ENCODE measurements around the gene MARCHF6.

MARCHF6 gene

DNA sequence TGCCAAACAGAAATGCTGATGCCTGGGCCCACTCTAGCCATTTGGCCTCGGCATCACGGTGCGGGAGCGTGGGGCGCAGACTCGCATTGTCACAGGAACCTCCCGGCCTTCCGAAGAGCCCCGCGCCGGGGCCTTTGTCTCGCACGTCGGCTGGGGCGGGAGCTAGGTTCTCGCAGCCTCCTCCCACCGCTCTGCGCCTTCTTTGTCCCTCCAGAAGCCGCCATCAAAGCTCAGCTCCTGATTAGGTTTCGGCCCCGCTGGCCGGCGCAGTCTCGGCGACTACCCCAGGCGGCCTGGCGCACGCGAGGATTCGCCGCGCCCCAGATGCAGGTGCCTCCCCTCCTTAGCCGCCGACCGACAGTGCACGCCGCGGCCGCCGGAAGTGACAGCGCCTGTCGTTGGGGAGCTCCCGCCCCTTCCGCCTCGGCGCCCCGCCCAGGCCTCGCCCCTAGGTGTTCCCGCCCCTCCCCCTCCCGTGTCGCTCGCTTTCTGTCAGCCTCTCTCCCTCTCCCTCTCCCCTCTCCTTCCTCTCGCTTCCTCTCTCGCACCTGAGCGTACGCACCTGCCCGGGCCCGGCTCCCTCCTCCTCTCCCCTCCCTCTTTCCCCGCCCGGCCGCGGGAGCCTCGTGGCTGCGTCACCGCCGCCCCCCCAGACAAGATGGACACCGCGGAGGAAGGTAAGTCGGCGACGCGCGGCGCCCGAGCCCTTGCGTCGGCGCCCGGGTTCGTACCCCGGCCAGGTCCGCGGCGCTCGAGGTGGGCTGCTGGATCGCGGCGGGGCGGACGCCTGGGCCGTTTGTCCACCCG is at the start of gene MARCHF6 (continued):
- peak; percentile 68 for TF ChIP-seq EGR2 (tag by site-specific recombination; IDR thresholded peaks at IDR 0.05; ENCODE audit: low read depth)
- TF ChIP-seq FEZF1 (tag by site-specific recombination; IDR thresholded peaks at IDR 0.05), result peak; percentile 17; the same call in 1 of the 2 replicates
- TF ChIP-seq, protein P1, sequence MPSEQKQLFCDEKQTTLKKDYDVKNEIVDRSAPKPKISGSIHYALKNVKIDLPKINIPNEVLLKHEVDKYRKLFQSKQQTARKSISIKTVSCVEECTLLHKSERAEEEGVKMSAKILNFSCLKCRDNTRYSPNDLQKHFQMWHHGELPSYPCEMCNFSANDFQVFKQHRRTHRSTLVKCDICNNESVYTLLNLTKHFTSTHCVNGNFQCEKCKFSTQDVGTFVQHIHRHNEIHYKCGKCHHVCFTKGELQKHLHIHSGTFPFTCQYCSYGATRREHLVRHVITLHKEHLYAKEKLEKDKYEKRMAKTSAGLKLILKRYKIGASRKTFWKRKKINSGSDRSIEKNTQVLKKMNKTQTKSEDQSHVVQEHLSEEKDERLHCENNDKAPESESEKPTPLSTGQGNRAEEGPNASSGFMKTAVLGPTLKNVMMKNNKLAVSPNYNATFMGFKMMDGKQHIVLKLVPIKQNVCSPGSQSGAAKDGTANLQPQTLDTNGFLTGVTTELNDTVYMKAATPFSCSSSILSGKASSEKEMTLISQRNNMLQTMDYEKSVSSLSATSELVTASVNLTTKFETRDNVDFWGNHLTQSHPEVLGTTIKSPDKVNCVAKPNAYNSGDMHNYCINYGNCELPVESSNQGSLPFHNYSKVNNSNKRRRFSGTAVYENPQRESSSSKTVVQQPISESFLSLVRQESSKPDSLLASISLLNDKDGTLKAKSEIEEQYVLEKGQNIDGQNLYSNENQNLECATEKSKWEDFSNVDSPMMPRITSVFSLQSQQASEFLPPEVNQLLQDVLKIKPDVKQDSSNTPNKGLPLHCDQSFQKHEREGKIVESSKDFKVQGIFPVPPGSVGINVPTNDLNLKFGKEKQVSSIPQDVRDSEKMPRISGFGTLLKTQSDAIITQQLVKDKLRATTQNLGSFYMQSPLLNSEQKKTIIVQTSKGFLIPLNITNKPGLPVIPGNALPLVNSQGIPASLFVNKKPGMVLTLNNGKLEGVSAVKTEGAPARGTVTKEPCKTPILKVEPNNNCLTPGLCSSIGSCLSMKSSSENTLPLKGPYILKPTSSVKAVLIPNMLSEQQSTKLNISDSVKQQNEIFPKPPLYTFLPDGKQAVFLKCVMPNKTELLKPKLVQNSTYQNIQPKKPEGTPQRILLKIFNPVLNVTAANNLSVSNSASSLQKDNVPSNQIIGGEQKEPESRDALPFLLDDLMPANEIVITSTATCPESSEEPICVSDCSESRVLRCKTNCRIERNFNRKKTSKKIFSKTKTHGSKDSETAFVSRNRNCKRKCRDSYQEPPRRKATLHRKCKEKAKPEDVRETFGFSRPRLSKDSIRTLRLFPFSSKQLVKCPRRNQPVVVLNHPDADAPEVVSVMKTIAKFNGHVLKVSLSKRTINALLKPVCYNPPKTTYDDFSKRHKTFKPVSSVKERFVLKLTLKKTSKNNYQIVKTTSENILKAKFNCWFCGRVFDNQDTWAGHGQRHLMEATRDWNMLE (tag by site-specific recombination; conservative IDR thresholded peaks at IDR 0.05; ENCODE audit: low read depth), result peak; percentile 53
- TF ChIP-seq, protein P2, sequence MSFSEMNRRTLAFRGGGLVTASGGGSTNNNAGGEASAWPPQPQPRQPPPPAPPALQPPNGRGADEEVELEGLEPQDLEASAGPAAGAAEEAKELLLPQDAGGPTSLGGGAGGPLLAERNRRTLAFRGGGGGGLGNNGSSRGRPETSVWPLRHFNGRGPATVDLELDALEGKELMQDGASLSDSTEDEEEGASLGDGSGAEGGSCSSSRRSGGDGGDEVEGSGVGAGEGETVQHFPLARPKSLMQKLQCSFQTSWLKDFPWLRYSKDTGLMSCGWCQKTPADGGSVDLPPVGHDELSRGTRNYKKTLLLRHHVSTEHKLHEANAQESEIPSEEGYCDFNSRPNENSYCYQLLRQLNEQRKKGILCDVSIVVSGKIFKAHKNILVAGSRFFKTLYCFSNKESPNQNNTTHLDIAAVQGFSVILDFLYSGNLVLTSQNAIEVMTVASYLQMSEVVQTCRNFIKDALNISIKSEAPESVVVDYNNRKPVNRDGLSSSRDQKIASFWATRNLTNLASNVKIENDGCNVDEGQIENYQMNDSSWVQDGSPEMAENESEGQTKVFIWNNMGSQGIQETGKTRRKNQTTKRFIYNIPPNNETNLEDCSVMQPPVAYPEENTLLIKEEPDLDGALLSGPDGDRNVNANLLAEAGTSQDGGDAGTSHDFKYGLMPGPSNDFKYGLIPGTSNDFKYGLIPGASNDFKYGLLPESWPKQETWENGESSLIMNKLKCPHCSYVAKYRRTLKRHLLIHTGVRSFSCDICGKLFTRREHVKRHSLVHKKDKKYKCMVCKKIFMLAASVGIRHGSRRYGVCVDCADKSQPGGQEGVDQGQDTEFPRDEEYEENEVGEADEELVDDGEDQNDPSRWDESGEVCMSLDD (tag by site-specific recombination; IDR thresholded peaks at IDR 0.05), result peak; percentile 80; the same call in 1 of the 2 replicates
- TF ChIP-seq KLF16 (tag by site-specific recombination; IDR thresholded peaks at IDR 0.05), result peak; percentile 89
- TF ChIP-seq ZNF791 (tag by site-specific recombination; IDR thresholded peaks at IDR 0.05), result no peak
- TF ChIP-seq ZNF548 (tag by site-specific recombination; IDR thresholded peaks at IDR 0.05), result no peak
- TF ChIP-seq IKZF3 (tag by site-specific recombination; IDR thresholded peaks at IDR 0.05), result peak; percentile 38; the same call in 1 of the 2 replicates
- no peak for TF ChIP-seq ZNF214 (tag by site-specific recombination; IDR thresholded peaks at IDR 0.05; ENCODE audit: borderline replicate concordance)
- no peak for TF ChIP-seq HOXA7 (CRISPR knock-in tag; IDR thresholded peaks at IDR 0.05; ENCODE audit: borderline replicate concordance)
- no peak for TF ChIP-seq ZNF664 (tag by site-specific recombination; IDR thresholded peaks at IDR 0.05)
- TF ChIP-seq WT1 (tag by site-specific recombination; IDR thresholded peaks at IDR 0.05), result peak; percentile 46; the same call in 1 of the 2 replicates
- TF ChIP-seq, protein P3, sequence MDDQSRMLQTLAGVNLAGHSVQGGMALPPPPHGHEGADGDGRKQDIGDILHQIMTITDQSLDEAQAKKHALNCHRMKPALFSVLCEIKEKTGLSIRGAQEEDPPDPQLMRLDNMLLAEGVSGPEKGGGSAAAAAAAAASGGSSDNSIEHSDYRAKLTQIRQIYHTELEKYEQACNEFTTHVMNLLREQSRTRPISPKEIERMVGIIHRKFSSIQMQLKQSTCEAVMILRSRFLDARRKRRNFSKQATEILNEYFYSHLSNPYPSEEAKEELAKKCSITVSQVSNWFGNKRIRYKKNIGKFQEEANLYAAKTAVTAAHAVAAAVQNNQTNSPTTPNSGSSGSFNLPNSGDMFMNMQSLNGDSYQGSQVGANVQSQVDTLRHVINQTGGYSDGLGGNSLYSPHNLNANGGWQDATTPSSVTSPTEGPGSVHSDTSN (CRISPR knock-in tag; IDR thresholded peaks at IDR 0.05), result peak; percentile 36; the same call in 1 of the 2 replicates
- no peak for TF ChIP-seq ZNF221 (tag by site-specific recombination; IDR thresholded peaks at IDR 0.05; ENCODE audit: borderline replicate concordance)
- peak; percentile 11; the same call in 1 of the 2 replicates for TF ChIP-seq OVOL3 (tag by site-specific recombination; IDR thresholded peaks at IDR 0.05)
- no peak for TF ChIP-seq ZNF670 (tag by site-specific recombination; IDR thresholded peaks at IDR 0.05; ENCODE audit: low read depth)
- no peak for TF ChIP-seq ZNF585B (tag by site-specific recombination; IDR thresholded peaks at IDR 0.05)
- no peak for TF ChIP-seq SCRT1 (tag by site-specific recombination; IDR thresholded peaks at IDR 0.05; ENCODE audit: borderline replicate concordance)
- no peak for TF ChIP-seq ZNF544 (tag by site-specific recombination; IDR thresholded peaks at IDR 0.05)
- TF ChIP-seq, protein P4, sequence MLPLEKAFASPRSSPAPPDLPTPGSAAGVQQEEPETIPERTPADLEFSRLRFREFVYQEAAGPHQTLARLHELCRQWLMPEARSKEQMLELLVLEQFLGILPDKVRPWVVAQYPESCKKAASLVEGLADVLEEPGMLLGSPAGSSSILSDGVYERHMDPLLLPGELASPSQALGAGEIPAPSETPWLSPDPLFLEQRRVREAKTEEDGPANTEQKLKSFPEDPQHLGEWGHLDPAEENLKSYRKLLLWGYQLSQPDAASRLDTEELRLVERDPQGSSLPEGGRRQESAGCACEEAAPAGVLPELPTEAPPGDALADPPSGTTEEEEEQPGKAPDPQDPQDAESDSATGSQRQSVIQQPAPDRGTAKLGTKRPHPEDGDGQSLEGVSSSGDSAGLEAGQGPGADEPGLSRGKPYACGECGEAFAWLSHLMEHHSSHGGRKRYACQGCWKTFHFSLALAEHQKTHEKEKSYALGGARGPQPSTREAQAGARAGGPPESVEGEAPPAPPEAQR (tag by site-specific recombination; IDR thresholded peaks at IDR 0.05), result 0 out of 2 replicates have a peak, but pooled peaks have one; percentile 39
- TF ChIP-seq ZSCAN23 (tag by site-specific recombination; IDR thresholded peaks at IDR 0.05), result 0 out of 2 replicates have a peak, but pooled peaks have one; percentile 34
- no peak for TF ChIP-seq ZNF677 (tag by site-specific recombination; IDR thresholded peaks at IDR 0.05)
- no peak for TF ChIP-seq ZNF560 (tag by site-specific recombination; IDR thresholded peaks at IDR 0.05; ENCODE audit: borderline replicate concordance)
- TF ChIP-seq ZNF37A (tag by site-specific recombination; IDR thresholded peaks at IDR 0.05), result no peak
- no peak for TF ChIP-seq SETDB1 (IDR thresholded peaks at IDR 0.05; ENCODE audit: insufficient read length, low read length)
- TF ChIP-seq ZNF473 (tag by site-specific recombination; IDR thresholded peaks at IDR 0.05), result no peak
- peak; percentile 97 for TF ChIP-seq KLF7 (tag by site-specific recombination; IDR thresholded peaks at IDR 0.05; ENCODE audit: borderline replicate concordance)
- peak; percentile 55 for TF ChIP-seq ZNF394 (tag by site-specific recombination; IDR thresholded peaks at IDR 0.05; ENCODE audit: borderline replicate concordance)
- no peak; the same call in 1 of the 2 replicates for TF ChIP-seq ZNF16 (tag by site-specific recombination; IDR thresholded peaks at IDR 0.05; ENCODE audit: low read depth)
- no peak for TF ChIP-seq ZNF248 (tag by site-specific recombination; IDR thresholded peaks at IDR 0.05)

Data from HEK293 (cell line).